C4-2B (cell line): Measurements from ENCODE around the gene SREBF1.

Source experiments
- ZFX ChIP-seq: fragments of 450-650 bp; IDR thresholded peaks from 2 replicates; pipeline ENCODE4 v1.6.1; 2017
- TF ChIP-seq, protein P1 (sequence below): fragments of 450-650 bp; conservative IDR thresholded peaks from 2 replicates; pipeline ENCODE4 v1.5.1; 2017; ENCODE audit warnings: mild to moderate bottlenecking

DNA sequence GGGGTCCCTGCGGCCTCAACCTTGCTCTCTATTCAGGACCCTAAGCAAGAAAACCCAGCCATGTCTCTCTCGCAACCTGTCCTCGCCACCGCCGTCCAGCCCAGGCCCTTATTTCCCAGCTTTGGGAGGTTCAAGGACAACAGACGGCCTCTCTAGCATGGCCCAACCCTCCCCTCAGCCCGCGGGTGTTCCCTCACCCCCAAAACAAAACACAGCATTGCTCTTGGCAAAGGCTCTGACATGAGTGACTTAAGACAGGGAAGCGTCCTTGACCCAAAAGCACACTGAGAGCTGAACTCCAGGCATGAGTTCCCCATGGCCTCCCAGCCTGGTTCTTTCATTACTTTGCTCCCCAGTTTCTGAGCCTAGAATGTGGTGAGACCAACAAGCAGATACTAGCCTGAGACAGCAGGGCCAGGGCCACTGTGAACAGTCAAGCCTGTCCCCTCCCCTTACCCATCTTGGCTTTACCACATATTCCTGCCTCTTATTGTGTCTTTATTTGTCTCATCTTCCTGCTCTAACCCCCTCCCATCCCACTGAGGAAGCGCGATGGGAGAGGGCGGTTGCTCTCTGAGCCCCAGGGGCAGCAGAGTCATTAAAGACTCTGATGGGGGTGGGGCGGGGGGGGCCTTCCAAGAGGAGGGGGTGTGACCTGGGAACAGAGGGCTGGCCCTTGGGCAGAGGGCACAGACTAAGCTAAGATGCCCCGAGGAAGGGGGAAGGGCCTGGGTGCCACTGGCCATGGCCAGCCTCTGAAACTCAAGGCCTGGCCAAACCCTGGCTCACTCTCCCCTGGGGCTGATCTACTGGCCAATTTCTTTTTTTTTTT, 11.8 kb downstream of the SREBF1 start:
- TF ChIP-seq, protein P1, sequence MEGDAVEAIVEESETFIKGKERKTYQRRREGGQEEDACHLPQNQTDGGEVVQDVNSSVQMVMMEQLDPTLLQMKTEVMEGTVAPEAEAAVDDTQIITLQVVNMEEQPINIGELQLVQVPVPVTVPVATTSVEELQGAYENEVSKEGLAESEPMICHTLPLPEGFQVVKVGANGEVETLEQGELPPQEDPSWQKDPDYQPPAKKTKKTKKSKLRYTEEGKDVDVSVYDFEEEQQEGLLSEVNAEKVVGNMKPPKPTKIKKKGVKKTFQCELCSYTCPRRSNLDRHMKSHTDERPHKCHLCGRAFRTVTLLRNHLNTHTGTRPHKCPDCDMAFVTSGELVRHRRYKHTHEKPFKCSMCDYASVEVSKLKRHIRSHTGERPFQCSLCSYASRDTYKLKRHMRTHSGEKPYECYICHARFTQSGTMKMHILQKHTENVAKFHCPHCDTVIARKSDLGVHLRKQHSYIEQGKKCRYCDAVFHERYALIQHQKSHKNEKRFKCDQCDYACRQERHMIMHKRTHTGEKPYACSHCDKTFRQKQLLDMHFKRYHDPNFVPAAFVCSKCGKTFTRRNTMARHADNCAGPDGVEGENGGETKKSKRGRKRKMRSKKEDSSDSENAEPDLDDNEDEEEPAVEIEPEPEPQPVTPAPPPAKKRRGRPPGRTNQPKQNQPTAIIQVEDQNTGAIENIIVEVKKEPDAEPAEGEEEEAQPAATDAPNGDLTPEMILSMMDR = no peak
- TF ChIP-seq ZFX = no peak
